Raji (cell line): ENCODE measurements around the gene ATIC.

ENCODE experiments used
- POLR2A ChIP-seq: IDR thresholded peaks from 2 replicates; pipeline ENCODE4 v1.6.1; 2011; ENCODE audit warnings: low read depth, low read length, control low read depth; ENCODE audit not compliant: insufficient read depth

Gene ATIC

GRCh38 chr2:215311625-215312396, at the start of gene ATIC:
Gene ATIC, plus strand, starts transcription at chr2:215312059. Its CDS starts 84 bp downstream, at chr2:215312143.
- TF ChIP-seq POLR2A, result peak; percentile 93

GRCh38 chr2:215262303-215262702, 49.6 kb upstream of the ATIC start:
- no peak for TF ChIP-seq POLR2A

DNA sequence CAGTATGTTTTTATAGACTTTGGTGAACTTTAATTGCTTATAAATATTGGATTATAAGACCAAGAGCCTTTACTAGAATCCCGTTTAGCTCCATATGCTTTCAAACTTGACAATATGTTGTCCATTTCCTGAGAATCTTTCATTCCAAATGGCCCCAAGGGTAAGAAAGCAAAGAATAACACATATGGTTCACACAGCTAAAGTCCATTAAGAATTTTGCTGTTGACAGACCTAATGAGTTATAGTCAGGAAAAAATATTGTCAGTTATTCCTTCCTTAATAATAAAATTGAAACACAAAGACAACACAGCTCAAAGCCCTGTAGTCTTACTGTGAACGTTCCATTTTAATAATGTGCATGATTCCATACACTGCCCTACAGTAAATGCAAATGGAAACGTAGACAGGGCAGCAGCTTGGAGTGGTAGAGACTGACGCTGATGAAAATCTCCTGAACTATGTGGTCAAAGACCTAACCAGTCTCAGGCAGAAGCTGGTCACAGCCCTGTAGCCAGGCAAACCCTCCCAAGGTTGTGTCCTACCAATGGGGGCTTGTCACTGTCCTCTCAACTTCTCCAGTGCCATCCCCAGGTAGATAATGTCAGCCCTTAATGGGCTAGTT, 49.0 kb upstream of the ATIC start:
- TF ChIP-seq POLR2A, result no peak

GRCh38 chr2:215264374-215264773, 47.5 kb upstream of the ATIC start:
- TF ChIP-seq POLR2A, result no peak

DNA sequence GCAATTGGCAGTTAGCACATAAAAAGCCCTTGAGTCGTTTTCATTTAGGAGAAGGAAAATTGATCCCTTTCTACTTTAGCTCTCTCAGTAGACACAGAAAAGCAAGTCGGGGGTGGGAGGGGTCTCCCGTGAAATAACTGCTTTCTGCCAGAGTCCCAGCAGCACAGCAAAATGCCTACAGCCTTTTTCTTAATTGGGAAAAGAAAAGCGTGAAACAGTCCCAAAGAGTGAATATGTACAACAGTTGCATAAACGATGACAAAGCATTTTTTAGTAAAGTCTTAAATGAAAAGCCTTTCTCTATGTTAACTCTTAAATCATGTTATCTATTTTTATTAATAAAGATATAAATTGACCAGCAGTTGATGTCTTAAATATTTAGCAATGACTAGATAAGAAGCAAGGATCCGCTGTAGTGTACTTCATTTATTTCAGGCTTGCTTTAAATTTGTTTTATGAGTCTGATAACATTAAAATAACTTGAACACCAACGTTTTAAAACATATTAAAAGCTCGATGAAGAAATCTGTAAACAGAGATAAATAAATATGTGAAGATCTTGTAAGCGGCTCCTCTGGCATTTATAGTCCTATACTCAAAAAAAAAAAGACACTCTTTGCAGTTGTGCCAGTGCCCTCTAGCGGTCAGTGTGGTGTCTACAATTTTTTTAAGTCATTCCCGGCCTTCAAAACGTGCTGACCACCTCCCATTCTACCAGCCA, 42.3 kb upstream of the ATIC start:
- TF ChIP-seq POLR2A, result no peak

DNA sequence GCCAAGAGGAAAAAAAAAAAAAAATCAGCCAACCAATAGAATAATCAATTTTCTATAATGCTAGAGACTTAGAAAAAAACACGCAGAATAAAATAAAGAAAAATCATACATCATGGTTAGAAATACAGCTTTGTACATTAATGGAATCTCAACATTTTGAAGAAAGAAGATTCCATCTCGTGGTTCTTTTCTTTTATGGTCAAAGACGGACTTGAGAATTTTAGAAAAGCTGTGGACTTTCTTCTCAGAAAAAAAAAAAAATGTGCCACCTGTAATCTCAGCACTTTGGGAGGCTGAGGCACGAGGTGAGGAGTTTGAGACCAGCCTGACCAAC, 41.8 kb upstream of the ATIC start:
- TF ChIP-seq POLR2A, result no peak

DNA sequence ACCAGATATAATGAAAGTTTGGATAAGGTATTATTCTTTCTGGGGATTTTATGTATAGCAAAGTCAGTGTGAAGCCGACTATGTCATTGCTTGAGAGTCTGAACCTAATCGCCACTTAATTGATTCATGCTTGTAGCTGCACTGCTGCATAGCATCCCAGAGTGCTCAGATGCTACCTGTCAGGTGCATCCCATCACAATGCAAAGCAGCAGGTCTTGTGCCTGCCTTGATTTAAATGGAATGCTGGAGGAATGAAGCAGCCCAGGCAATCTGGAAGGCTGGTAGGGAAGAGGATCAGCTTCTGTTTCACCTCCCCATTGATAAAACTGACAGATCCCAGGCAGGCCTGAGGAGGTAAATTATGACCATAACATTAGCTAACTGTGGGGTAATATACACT, 40.4 kb upstream of the ATIC start:
- TF ChIP-seq POLR2A, result no peak

DNA sequence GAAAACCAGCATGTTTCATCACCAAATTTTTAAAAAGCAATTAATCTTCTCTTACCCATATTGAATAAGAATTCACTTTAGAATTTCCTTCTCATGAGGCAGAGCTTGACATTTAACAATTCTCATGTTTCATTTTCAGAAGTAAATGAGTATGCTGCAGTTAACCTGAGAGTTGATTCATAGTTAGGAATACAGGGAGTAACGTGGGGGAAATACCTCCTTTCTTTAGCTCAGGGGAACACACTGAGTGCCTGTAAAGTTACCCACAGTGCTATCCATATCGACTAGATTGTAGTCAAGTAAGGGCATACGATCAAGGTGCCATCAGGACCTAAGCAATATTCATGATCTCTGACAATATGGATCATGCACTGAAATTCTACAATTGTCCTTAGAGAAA, 38.9 kb upstream of the ATIC start:
- no peak for TF ChIP-seq POLR2A

GRCh38 chr2:215274829-215275228, 37.0 kb upstream of the ATIC start:
- no peak for TF ChIP-seq POLR2A

DNA sequence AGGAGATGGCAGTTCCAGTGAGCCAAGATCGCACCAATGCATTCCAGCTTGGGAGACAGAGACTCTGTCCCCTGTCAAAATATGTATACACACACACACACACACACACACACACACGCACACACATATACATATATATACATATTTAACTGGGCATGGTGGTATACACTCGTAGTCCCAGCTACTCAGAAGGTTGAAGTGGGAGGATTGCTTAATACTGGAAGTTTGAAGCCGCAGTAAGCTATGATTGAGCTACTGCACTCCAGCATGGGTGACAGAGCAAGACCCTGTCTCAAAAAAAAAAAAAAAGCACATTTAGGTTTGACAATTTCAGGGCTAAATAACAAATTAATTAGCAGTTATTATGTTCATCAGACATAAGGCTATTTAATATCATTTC, 36.0 kb upstream of the ATIC start:
- TF ChIP-seq POLR2A, result no peak

- no peak for TF ChIP-seq POLR2A
Measured at GRCh38 chr2:215277944-215278343, 33.9 kb upstream of the ATIC start.

GRCh38 chr2:215280326-215280725, 31.5 kb upstream of the ATIC start:
- TF ChIP-seq POLR2A, result no peak

GRCh38 chr2:215283221-215283620, 28.6 kb upstream of the ATIC start:
- TF ChIP-seq POLR2A, result no peak

DNA sequence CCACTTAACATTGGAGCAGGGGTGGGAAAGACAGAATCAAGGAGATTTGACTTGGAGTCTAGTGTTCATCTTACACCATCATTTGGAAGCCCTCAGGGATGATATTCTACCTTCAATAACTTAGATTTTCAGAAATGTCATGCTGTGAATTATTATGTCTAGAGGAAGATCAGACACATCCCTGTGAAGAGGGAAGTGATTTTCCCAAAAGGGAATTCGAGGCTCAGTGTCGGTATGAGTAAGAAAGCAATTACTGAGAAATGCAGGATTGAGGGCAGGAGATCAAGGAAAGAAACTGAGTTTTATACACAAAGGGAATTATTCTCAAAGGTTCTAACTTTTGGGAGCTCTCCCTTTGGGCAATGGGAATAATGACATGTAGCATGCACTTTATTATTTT, 25.6 kb upstream of the ATIC start:
- no peak for TF ChIP-seq POLR2A

DNA sequence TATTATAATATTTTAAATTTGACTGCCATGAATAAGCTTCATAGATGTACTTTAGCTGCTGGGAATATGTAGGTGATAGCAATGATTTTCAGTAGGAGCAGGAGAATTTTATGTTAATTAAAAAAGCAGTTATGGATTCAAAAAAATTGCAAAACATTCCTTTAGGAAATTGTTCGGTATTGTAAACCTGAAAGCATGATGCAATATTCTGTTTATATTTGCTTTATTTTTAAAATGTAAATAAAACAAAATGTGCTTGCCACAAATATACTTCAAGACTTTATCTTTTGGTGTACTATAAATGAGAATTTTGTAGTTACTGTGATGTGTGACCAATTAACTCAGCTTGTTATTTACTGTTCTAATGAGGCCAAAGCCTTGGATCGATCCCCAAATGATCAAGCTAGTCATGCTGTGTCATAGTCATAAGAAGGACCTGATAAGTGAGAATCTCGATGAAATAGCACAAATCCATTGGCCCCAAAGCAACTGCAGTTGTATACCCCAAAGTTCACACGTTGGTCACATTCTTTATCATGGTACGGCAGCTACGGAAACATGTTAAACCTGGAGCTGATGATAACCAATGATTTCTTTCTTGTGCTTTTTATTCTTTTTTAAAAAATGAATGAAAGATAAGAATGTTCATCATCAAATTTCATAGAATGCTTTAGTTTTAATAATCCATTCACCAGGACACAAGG, 23.6 kb upstream of the ATIC start:
- no peak for TF ChIP-seq POLR2A

GRCh38 chr2:215290980-215291599, 20.8 kb upstream of the ATIC start:
- no peak for TF ChIP-seq POLR2A

DNA sequence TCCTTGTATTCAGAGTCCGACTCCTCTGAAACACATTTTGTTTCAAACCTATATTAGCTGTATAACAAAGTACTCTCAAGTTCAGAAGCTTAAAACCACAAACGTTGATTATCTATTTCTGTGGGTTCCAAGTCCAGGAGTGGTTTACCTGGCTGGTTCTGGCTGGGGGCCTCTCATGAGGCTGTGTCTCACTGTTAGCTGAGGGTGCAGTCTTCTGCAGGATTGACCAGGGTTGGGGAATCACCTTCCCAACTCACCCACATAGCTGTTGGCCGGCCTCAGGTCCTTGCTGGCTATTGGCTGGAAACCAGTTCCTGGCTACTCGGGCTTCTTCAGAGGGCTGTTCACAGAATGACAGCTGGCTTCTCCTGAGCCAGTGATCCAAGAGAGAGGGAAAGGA, 18.0 kb upstream of the ATIC start:
- TF ChIP-seq POLR2A, result no peak
